ENCODE data around the gene MIF. TPM values are rescaled to one million over a fixed set of nuclear protein-coding genes. Genes with fewer than 3 reads are reported as not detected.

MIF gene
- total RNA-seq, 1 experiment from 2014 or later: 1,068 TPM

- H3K9me3 Mint-ChIP-seq: peaks cover 5 to 16% of the 10 kb centered on the region in 2 experiments; a peak in 4 of 5 replicates
- Histone ChIP-seq H2BK5ac (ENCODE audit: insufficient read length, low read length) (no peak overlapping the region), H2AFZ (ENCODE audit: low read length) (no peak overlapping the region), H4K8ac (replicated peaks; ENCODE audit: insufficient read length, low read depth, low read length) (no peak overlapping the region), H3K4me2 (ENCODE audit: insufficient read depth, insufficient read length, low read length) (no peak overlapping the region), H3K18ac (ENCODE audit: insufficient read length, low read depth, low read length) (no peak overlapping the region), H2BK20ac (ENCODE audit: low read depth, low read length, poor library complexity, severe bottlenecking) (no peak overlapping the region), H3K4me1 (ENCODE audit: insufficient read depth, low read length) (0 out of 2 replicates have a peak, but pooled peaks cover 3% of the 10 kb centered on the region), H3K27me3 (ENCODE audit: insufficient read depth, low read length) (no peaks in the 10 kb centered on the region), H3K23ac (ENCODE audit: insufficient read length, low read depth, low read length) (no peak overlapping the region), H4K91ac (ENCODE audit: insufficient read length, low read depth, low read length) (no peak overlapping the region), H4K20me1 (ENCODE audit: control insufficient read depth, insufficient read depth, insufficient read length) (no peaks in the 10 kb centered on the region), H4K5ac (ENCODE audit: insufficient read length, low read depth, low read length) (no peak overlapping the region), H3T11ph (ENCODE audit: low read length) (no peak overlapping the region), H2BK15ac (ENCODE audit: low read depth, low read length) (no peak overlapping the region), H3K27ac (ENCODE audit: insufficient read length, low read depth, low read length) (no peak overlapping the region), H2AK5ac (ENCODE audit: insufficient read length, low read length) (no peak overlapping the region), H3K23me2 (ENCODE audit: insufficient read length, low read depth, low read length, poor library complexity, severe bottlenecking) (peaks cover 7% of the 10 kb centered on the region), H3K56ac (ENCODE audit: insufficient read length, low read depth, low read length) (no peak overlapping the region), H3K79me1 (ENCODE audit: insufficient read depth, low read depth, low read length, poor library complexity, severe bottlenecking) (no peaks in the 10 kb centered on the region), H2BK12ac (ENCODE audit: insufficient read length, low read depth, low read length) (no peak overlapping the region), H3K9ac (ENCODE audit: extremely low read depth, insufficient read length, low read length) (no peak overlapping the region), H3K4ac (ENCODE audit: low read depth, low read length) (no peak overlapping the region), H2BK120ac (ENCODE audit: low read depth, low read length, poor library complexity, severe bottlenecking) (no peak overlapping the region), H3K79me2 (ENCODE audit: insufficient read depth, low read length) (no peaks in the 10 kb centered on the region), H3K14ac (ENCODE audit: insufficient read depth, low read length) (no peak overlapping the region), H3K9me3 (ENCODE audit: control insufficient read depth, low read depth, low read length) (no peaks in the 10 kb centered on the region)
- DNase-seq: no peak
- no peak overlapping the region for H3K27ac Mint-ChIP-seq
- peaks cover 2 to 16% (median 11%) of the 10 kb centered on the region in 3 experiments; a peak in 6 of 7 replicates for H3K36me3 Mint-ChIP-seq (ENCODE audit: insufficient read depth in 1 of 3, low read depth in 3 of 3)
- TF ChIP-seq CTCF (conservative IDR thresholded peaks at IDR 0.05): no peak
- H3K4me3 Mint-ChIP-seq: no peak overlapping the region
- peaks cover 5% of the 10 kb centered on the region; the same call in 1 of the 2 replicates for H3K27me3 Mint-ChIP-seq (ENCODE audit: low read depth)
- WGBS (ENCODE audit: extremely low coverage, insufficient read length, low lambda C conversion rate): no CpG with 5 or more reads among the region's 6 CpGs
- peaks cover 51 to 59% of the 10 kb centered on the region in 2 experiments for H3K4me1 Mint-ChIP-seq
These were observed 15.2 kb downstream of the MIF start for GRCh38 chr22:23909296-23909898.
